Measurements from ENCODE around the gene GNAZ.

DNA sequence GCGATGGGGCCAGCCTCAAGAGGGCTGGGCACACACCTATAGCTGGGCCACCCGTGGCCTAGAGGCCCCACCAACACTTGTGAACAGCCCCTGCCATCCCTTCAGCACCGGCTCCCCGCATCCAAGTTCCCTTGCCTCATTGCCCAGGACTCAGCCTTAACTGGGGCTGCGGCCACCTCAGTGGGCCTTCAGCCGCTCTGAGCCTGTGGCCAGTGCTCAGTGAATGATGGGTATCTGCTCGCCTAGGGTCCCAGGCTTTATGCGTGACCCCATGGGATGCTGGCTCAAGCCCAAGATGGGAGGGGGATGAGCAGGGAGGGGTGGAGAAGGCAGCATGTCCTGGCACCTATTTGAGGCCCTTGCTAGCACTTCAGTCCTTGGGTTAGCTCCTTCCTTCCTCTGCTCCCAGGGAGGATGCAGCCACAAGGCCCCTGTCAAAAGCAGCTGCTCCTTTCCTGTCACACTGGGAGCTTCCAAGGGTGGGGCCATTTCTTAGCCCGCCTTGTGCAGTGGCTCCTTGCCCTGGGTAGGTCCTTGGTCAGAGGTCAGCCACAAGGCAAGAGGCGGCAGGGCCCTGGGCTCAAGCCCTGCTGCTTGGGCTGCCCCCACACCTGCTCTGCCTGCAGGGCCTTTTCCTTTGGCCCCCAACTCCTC lies 31.8 kb downstream of the GNAZ start:
- TF ChIP-seq, protein P1, sequence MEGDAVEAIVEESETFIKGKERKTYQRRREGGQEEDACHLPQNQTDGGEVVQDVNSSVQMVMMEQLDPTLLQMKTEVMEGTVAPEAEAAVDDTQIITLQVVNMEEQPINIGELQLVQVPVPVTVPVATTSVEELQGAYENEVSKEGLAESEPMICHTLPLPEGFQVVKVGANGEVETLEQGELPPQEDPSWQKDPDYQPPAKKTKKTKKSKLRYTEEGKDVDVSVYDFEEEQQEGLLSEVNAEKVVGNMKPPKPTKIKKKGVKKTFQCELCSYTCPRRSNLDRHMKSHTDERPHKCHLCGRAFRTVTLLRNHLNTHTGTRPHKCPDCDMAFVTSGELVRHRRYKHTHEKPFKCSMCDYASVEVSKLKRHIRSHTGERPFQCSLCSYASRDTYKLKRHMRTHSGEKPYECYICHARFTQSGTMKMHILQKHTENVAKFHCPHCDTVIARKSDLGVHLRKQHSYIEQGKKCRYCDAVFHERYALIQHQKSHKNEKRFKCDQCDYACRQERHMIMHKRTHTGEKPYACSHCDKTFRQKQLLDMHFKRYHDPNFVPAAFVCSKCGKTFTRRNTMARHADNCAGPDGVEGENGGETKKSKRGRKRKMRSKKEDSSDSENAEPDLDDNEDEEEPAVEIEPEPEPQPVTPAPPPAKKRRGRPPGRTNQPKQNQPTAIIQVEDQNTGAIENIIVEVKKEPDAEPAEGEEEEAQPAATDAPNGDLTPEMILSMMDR (IDR thresholded peaks at IDR 0.05; ENCODE audit: low read depth, low read length, missing input control) = no peak
- TF ChIP-seq YY1 (IDR thresholded peaks at IDR 0.05) = no peak
- TF ChIP-seq SP1 (IDR thresholded peaks at IDR 0.05) = no peak
- TF ChIP-seq REST (IDR thresholded peaks at IDR 0.05) = no peak
- TF ChIP-seq, protein P2, sequence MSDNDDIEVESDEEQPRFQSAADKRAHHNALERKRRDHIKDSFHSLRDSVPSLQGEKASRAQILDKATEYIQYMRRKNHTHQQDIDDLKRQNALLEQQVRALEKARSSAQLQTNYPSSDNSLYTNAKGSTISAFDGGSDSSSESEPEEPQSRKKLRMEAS (IDR thresholded peaks at IDR 0.05) = no peak
- no peak for TF ChIP-seq RXRA (IDR thresholded peaks at IDR 0.05)
- TF ChIP-seq TAF1 (conservative IDR thresholded peaks at IDR 0.05) = no peak
